Heart left ventricle (tissue), 16 donors: Measurements from ENCODE around the gene CTBP1. TPM values are rescaled to one million over a fixed set of nuclear protein-coding genes. Genes with fewer than 3 reads are reported as not detected.

Experiments used
- ATAC-seq, 4 donors: fragments of 200-7000 bp; cut with Tn5 transposase; one replicate each; pipeline ENCODE4 v1.9.1; 2020 to 2022; ENCODE audit warnings: moderate library complexity in 4 of 4, mild to moderate bottlenecking in 3 of 4, moderate number of reproducible peaks in 1 of 4
- DNase-seq, 5 donors: peaks; one replicate each; pipeline ENCODE4 v3.0.0-alpha.2; 2020
- H3K27ac ChIP-seq, 12 donors: fragments of 200-600 bp; sonication (generic) in 4 of 12; one replicate each; pipeline versions ENCODE4 v1.5.0 to v1.8.0; 2016 to 2022; ENCODE audit warnings: mild to moderate bottlenecking in 2 of 12
- H3K27me3 ChIP-seq, 9 donors: fragments of 200-600 bp; sonication (generic) in 2 of 9; one replicate each; pipeline versions ENCODE4 v1.5.1 to v1.8.0; 2016 to 2022; ENCODE audit warnings: mild to moderate bottlenecking in 3 of 9
- H3K36me3 ChIP-seq, 9 donors: fragments of 200-600 bp; sonication (generic) in 2 of 9; one replicate each; pipeline versions ENCODE4 v1.5.0 to v1.8.0; 2018 to 2022; ENCODE audit warnings: mild to moderate bottlenecking in 2 of 9
- H3K4me1 ChIP-seq, 12 donors: fragments of 200-600 bp; sonication (generic) in 4 of 12; one replicate each; pipeline versions ENCODE4 v1.5.0 to v1.8.0; 2016 to 2022; ENCODE audit warnings: mild to moderate bottlenecking in 3 of 12
- H3K4me3 ChIP-seq, 12 donors: fragments of 200-600 bp; sonication (generic) in 4 of 12; one replicate each; pipeline versions ENCODE4 v1.5.0 to v1.8.0; 2017 to 2022; ENCODE audit warnings: mild to moderate bottlenecking in 9 of 12, moderate library complexity in 4 of 12
- H3K9me3 ChIP-seq, 12 donors: fragments of 200-600 bp; sonication (generic) in 4 of 12; one replicate each; pipeline versions ENCODE4 v1.5.0 to v1.8.0; 2016 to 2022; ENCODE audit warnings: mild to moderate bottlenecking in 1 of 12
- CTCF ChIP-seq, 12 donors: fragments of 200-600 bp; sonication (generic) in 4 of 12; IDR thresholded peaks; one replicate each; pipeline versions ENCODE4 v1.5.0 to v1.8.0; 2018 to 2022; ENCODE audit warnings: antibody characterized with exemption in 12 of 12, mild to moderate bottlenecking in 5 of 12
- POLR2A ChIP-seq, 2 donors: fragments of 450-650 bp; IDR thresholded peaks; one replicate each; pipeline ENCODE4 v1.6.1; 2017; ENCODE audit warnings: antibody characterized with exemption in 2 of 2, mild to moderate bottlenecking in 2 of 2, moderate library complexity in 2 of 2
- WGBS, 4 donors: extraction: QIAGEN DNeasy Blood & Tissue Kit in 2 of 4; methylation state at CpG; one replicate each; pipeline versions ENCODE4 v1.1.5 to v1.1.7; 2013 to 2018; 5-methylcytosine and 5-hydroxymethylcytosine counted together
- intact Hi-C, 10 donors: fragments of 100-400 bp; cut with DNase I; formaldehyde crosslinking; loops; one replicate each; pipeline versions ENCODE4 v1.11.1 to v1.14.2; 2022
- polyA plus RNA-seq, 2 donors: library from polyadenylated mRNA; stranded (reverse); fragments of 200-250 nt; gene quantifications; one replicate each; pipeline ENCODE4 v1.2.3, GENCODE V29; 2013
- total RNA-seq, 9 donors: library from RNA; depleted of rRNA in 2 of 9; stranded (reverse); fragments of >200 nt in 2 of 9; fragmentation: NEBNext Ultra II Directional in 3 of 9; extraction: Animal tissue kit (Norgen Biotek cat#: 25700) in 3 of 9; gene quantifications; one replicate each; pipeline versions ENCODE4 v1.1.0 to v1.2.4, GENCODE V29; 2016 to 2023
- donor health status: ischemic (EF 13 %, LVEDD 7.1; RV severe dilation, severe dysfunction).
- donor health status: healthy with polysubstance abuse.
- donor health status: DM: no; HTN: yes; CAD: no.
- donor health status: DM: no; HTN: no; CAD: no.
- donor health status: ischemic (EF 25% LVEDD 6.9; RV normal size, moderate dysfunction).
- donor health status: ischemic (EF 25% LVEDD 5.7; RV mildly dilated, moderate dysfunction).
- donor health status: healthy.
- donor health status: DM: yes; HTN: yes; CAD: no.
- donor health status: ischemic (EF 35%, LVEDD 5.7; RV mildly dilated, moderate dysfunction).
- donor health status: nonischemic (EF 11% LVEDD 7.7; RV severe dilation, severe dysfunction).
- donor health status: DM: yes; HTN: yes; CAD: no.
- donor health status: PGD.
- donor health status: ischemic (EF 29% LVEDD 5.4; RV normal size, mild dysfunction).
- donor health status: nonischemic (EF 23%, LVEDD 6.1; RV moderate dilation, normal function).

The CTBP1 gene
- total and polyA plus RNA-seq, 11 donors: 92.0 to 165 (median 128) TPM

GRCh38 chr4:1201851-1202525 lies 46.9 kb downstream of the CTBP1 start:
- Histone ChIP-seq H3K4me3 (peak overlapping the region in 3 of 12 donors; percentile 34 to 49 (median 42)), H3K4me1 (peaks cover 0 to 48% (median 10%) of the 10 kb centered on the region in 12 donors), H3K9me3 (no peaks in the 10 kb centered on the region), H3K36me3 (no peaks in the 10 kb centered on the region), H3K27ac (peak overlapping the region; percentile 39 to 86 (median 64)), H3K27me3 (no peaks in the 10 kb centered on the region)
- intact Hi-C loops: no loop called here
- 72 to 81% (median 73%) methylated on average over 21 to 26 of the region's 26 CpGs for whole genome bisulfite sequencing, 4 donors
- DNase-seq (peak in 4 of 5 donors; percentile 44 to 82 (median 64)), ATAC-seq (peak; percentile 51 to 66 (median 58))
- TF ChIP-seq CTCF (IDR thresholded peaks at IDR 0.05) (no peak), POLR2A (IDR thresholded peaks at IDR 0.05) (no peak)

GRCh38 chr4:1200425-1201035 lies 48.4 kb downstream of the CTBP1 start:
- Histone ChIP-seq H3K27ac (peak overlapping the region in 11 of 12 donors; percentile 2 to 86 (median 49)), H3K36me3 (no peaks in the 10 kb centered on the region), H3K9me3 (no peaks in the 10 kb centered on the region), H3K27me3 (no peaks in the 10 kb centered on the region), H3K4me3 (peak overlapping the region in 9 of 12 donors; percentile 7 to 49 (median 32)), H3K4me1 (peaks cover 0 to 48% (median 10%) of the 10 kb centered on the region in 12 donors)
- TF ChIP-seq POLR2A (IDR thresholded peaks at IDR 0.05) (no peak), CTCF (IDR thresholded peaks at IDR 0.05) (no peak)
- WGBS, 4 donors: 34 to 58% (median 45%) methylated on average over 14 to 20 of the region's 20 CpGs
- DNase-seq (peak in 4 of 5 donors; percentile 57 to 79 (median 74)), ATAC-seq (peak; percentile 10 to 70 (median 60))
- intact Hi-C loops: no loop called here

GRCh38 chr4:1199556-1200331 lies 49.2 kb downstream of the CTBP1 start:
- H3K27me3 ChIP-seq: no peaks in the 10 kb centered on the region
- no peaks in the 10 kb centered on the region for H3K9me3 ChIP-seq
- peak overlapping the region in 9 of 12 donors; percentile 5 to 86 (median 50) for H3K27ac ChIP-seq
- peaks cover 0 to 42% (median 10%) of the 10 kb centered on the region in 12 donors for H3K4me1 ChIP-seq
- peak overlapping the region in 4 of 12 donors; percentile 26 to 49 (median 37) for H3K4me3 ChIP-seq
- no peak for ATAC-seq
- no peak for DNase-seq
- intact Hi-C loops: no loop called here
- 79 to 84% (median 81%) methylated on average over 27 of the region's 27 CpGs for WGBS, 4 donors
- TF ChIP-seq POLR2A (IDR thresholded peaks at IDR 0.05): no peak
- no peak for TF ChIP-seq CTCF (IDR thresholded peaks at IDR 0.05)
- H3K36me3 ChIP-seq: no peaks in the 10 kb centered on the region
